ENCODE data around the gene NPAS3. TPM values are rescaled to one million over a fixed set of nuclear protein-coding genes. Genes with fewer than 3 reads are reported as not detected.

The NPAS3 gene
- total and polyA plus RNA-seq, 2 donors (not counting 3 experiments of a cell fraction or from before 2014, with no cell fraction given) = 0.10 to 0.13 TPM

GRCh38 chr14:33806905-33807304, 868.2 kb downstream of the NPAS3 start:
- intact Hi-C loops (cut with micrococcal nuclease) = no loop called here
- Histone ChIP-seq H3K27me3 (ENCODE audit: control insufficient read depth in 2 of 2, insufficient read depth in 2 of 2, low read length in 2 of 2) (peaks cover 6 to 18% of the 10 kb centered on the region in 2 experiments), H3K79me2 (ENCODE audit: control insufficient read depth, insufficient read depth, low read length) (no peaks in the 10 kb centered on the region), H3K9me3 (replicated peaks; ENCODE audit: control insufficient read depth, insufficient read depth, low read length) (no peaks in the 10 kb centered on the region), H4K20me1 (replicated peaks; ENCODE audit: control insufficient read depth, extremely low read depth, insufficient read depth, low read length) (no peaks in the 10 kb centered on the region), H3K9ac (replicated peaks; ENCODE audit: extremely low read depth, insufficient read depth, low read length) (no peak overlapping the region), H3K4me3 (replicated peaks in 1 of 3; ENCODE audit: insufficient read depth in 1 of 3, low read depth in 1 of 3, low read length in 3 of 3) (no peak overlapping the region), H2AFZ (ENCODE audit: low read depth, low read length) (no peak overlapping the region), H3K36me3 (ENCODE audit: control insufficient read depth in 2 of 2, extremely low read depth in 1 of 2, insufficient read depth in 2 of 2, low read length in 2 of 2) (no peaks in the 10 kb centered on the region), H3K27ac (ENCODE audit: insufficient read depth, low read depth, low read length) (no peak overlapping the region), H3K9me1 (replicated peaks; ENCODE audit: control insufficient read depth, extremely low read depth, insufficient read depth, low read length) (no peaks in the 10 kb centered on the region), H3K4me1 (ENCODE audit: control insufficient read depth, extremely low read depth, insufficient read depth, low read length) (no peaks in the 10 kb centered on the region), H3K4me2 (ENCODE audit: insufficient read depth, low read length) (no peak overlapping the region)
- TF ChIP-seq POLR2AphosphoS5 (IDR thresholded peaks at IDR 0.05; ENCODE audit: insufficient read depth, low read depth, low read length) (no peak), MYC (IDR thresholded peaks at IDR 0.05; ENCODE audit: low read depth, low read length) (no peak), JUN (IDR thresholded peaks at IDR 0.05; ENCODE audit: borderline replicate concordance, insufficient read depth, insufficient read length, low read depth) (no peak), CTCF (IDR thresholded peaks at IDR 0.05; ENCODE audit: extremely low read depth in 1 of 2, insufficient read depth in 1 of 2, low read depth in 1 of 2, low read length in 2 of 2) (no peak), POLR2A (IDR thresholded peaks at IDR 0.05; ENCODE audit: low read depth, low read length) (no peak), GATA2 (IDR thresholded peaks at IDR 0.05; ENCODE audit: insufficient read depth, insufficient read length, low read depth, low read length) (no peak), FOS (IDR thresholded peaks at IDR 0.05; ENCODE audit: borderline replicate concordance, insufficient read depth, low read length) (no peak), EZH2 (IDR thresholded peaks at IDR 0.05; ENCODE audit: borderline replicate concordance, low read depth, low read length, severe bottlenecking) (no peak)
- TF ChIP-seq, protein P1, sequence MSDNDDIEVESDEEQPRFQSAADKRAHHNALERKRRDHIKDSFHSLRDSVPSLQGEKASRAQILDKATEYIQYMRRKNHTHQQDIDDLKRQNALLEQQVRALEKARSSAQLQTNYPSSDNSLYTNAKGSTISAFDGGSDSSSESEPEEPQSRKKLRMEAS (IDR thresholded peaks at IDR 0.05; ENCODE audit: insufficient read depth, insufficient read length) = no peak
- dilution Hi-C loops (cut with MboI; ENCODE audit: extremely low pct_ligation_motif_present, low sequenced_read_pairs) = no loop called here
- no TSS peak for BruUV-seq (replicated peaks)
- ChIA-PET CTCF (interaction anchor here (1.5 kb wide), 1 partner anchor 14 kb away, joined by 5 read pairs; no protein-coding TSS in a partner anchor), POLR2A (no interaction called here)
- FAIRE-seq = no peak
- DNase-seq (ENCODE audit: low read depth, low spot score) = no peak

All from endothelial cell of umbilical vein (primary cell).